GM18507 (cell line): ENCODE results near the gene GRAP2.

ENCODE experiments used
- DNase-seq: peaks from one replicate; pipeline ENCODE4 v3.0.0; 2011; ENCODE audit warnings: low read depth; ENCODE audit not compliant: insufficient read length; ENCODE audit errors: extremely low spot score
- FAIRE-seq: peaks from 2 replicates; lab custom pipeline; 2011; peaks lifted over from hg19 to GRCh38; lab: Jason Lieb, UNC

The GRAP2 gene

GRCh38 chr22:39958949-39959639, 58.2 kb downstream of the GRAP2 start:
- FAIRE-seq: no peak

GRCh38 chr22:39959640-39960447, 59.0 kb downstream of the GRAP2 start, which contains the start of gene TMA7B:
TSS of gene TMA7B (plus strand) at chr22:39960397. CDS start at chr22:39964375, 3,978 bp downstream.
- FAIRE-seq (no peak), DNase-seq (no peak)

More at GRCh38 chr22:39958949-39959639, 58.2 kb downstream of the GRAP2 start:
- no peak for DNase-seq

- FAIRE-seq (peak; percentile 98), DNase-seq (peak; percentile 54)
These were observed 60.2 kb downstream of the GRAP2 start for GRCh38 chr22:39960791-39961746.

GRCh38 chr22:39962071-39962470, 61.2 kb downstream of the GRAP2 start:
- FAIRE-seq: no peak
- DNase-seq: no peak

GRCh38 chr22:39965748-39966147, 64.9 kb downstream of the GRAP2 start:
- FAIRE-seq (no peak), DNase-seq (no peak)

- FAIRE-seq: no peak
These were observed 65.6 kb downstream of the GRAP2 start for GRCh38 chr22:39966470-39966869.

GRCh38 chr22:39967103-39967829, 66.4 kb downstream of the GRAP2 start:
- DNase-seq: no peak
- FAIRE-seq: no peak

More at GRCh38 chr22:39966470-39966869, 65.6 kb downstream of the GRAP2 start:
- DNase-seq: no peak

GRCh38 chr22:39967996-39968972, 67.4 kb downstream of the GRAP2 start:
- no peak for FAIRE-seq

GRCh38 chr22:39970742-39971141, 69.9 kb downstream of the GRAP2 start:
- DNase-seq (no peak), FAIRE-seq (no peak)

More at GRCh38 chr22:39967996-39968972, 67.4 kb downstream of the GRAP2 start:
- DNase-seq: no peak

GRCh38 chr22:39972641-39973040, 71.8 kb downstream of the GRAP2 start:
- no peak for FAIRE-seq
- no peak for DNase-seq

GRCh38 chr22:39973656-39974055, 72.8 kb downstream of the GRAP2 start:
- FAIRE-seq (no peak), DNase-seq (no peak)

- DNase-seq (no peak), FAIRE-seq (no peak)
These were observed 73.2 kb downstream of the GRAP2 start for GRCh38 chr22:39974065-39974464.

- DNase-seq: no peak
- no peak for FAIRE-seq
These were observed 78.2 kb downstream of the GRAP2 start for GRCh38 chr22:39979048-39979447.

GRCh38 chr22:39979458-39979857, 78.6 kb downstream of the GRAP2 start:
- DNase-seq: no peak
- FAIRE-seq: no peak

- DNase-seq (no peak), FAIRE-seq (no peak)
These were observed 79.7 kb downstream of the GRAP2 start for GRCh38 chr22:39980596-39980995.

- no peak for DNase-seq
- FAIRE-seq: no peak
These were observed 82.5 kb downstream of the GRAP2 start for GRCh38 chr22:39983346-39983745.

GRCh38 chr22:39984006-39984405, 83.1 kb downstream of the GRAP2 start:
- no peak for DNase-seq
- no peak for FAIRE-seq

GRCh38 chr22:39984746-39985145, 83.9 kb downstream of the GRAP2 start:
- no peak for FAIRE-seq

More at GRCh38 chr22:39984746-39985145, 83.9 kb downstream of the GRAP2 start:
- DNase-seq: no peak
